HCT116 (cell line): Measurements from ENCODE around the gene CAMSAP1. TPM values are rescaled to one million over a fixed set of nuclear protein-coding genes. Genes with fewer than 3 reads are reported as not detected.

Experiments
- ATAC-seq: fragments of 200-7000 bp; cut with Tn5 transposase; 2 replicates; pipeline ENCODE4 v1.9.1; 2020; ENCODE audit warnings: mild to moderate bottlenecking, moderate library complexity
- BruUV-seq: library from RNA; stranded (reverse); fragments of 400-500 nt; replicated peaks from 2 replicates; lab custom pipeline; 2021; lab: Mats Ljungman, UMichigan
- CTCF ChIA-PET: fragments of 300-600 bp; sonication (Branson Sonifier 250); formaldehyde crosslinking; loops from one replicate; lab custom pipeline; 2021; ENCODE audit warnings: antibody characterized with exemption; lab: Charles Lee
- POLR2A ChIA-PET: fragments of 300-600, 350-600 bp; sonication (Branson Sonifier 250); formaldehyde crosslinking; loops from one replicate; lab custom pipeline; 2021; ENCODE audit warnings: antibody characterized with exemption; lab: Charles Lee
- RAD21 ChIA-PET, 2 experiments: fragments of 300-600 bp; sonication (Branson Sonifier 250); formaldehyde crosslinking; loops; one replicate each; lab custom pipeline; 2023; ENCODE audit warnings: low total read pairs in 2 of 2; ENCODE audit not compliant: uncharacterized antibody in 2 of 2, unreplicated experiment in 2 of 2, low non-redundant PET in 1 of 2; lab: Charles Lee
- DNase-seq: peaks from one replicate; pipeline ENCODE4 v3.0.0-alpha.2; 2010; ENCODE audit warnings: low read depth, low spot score
- H2AFZ ChIP-seq: fragments of 200-600 bp; shearing (Covaris generic), sonication (generic); 2 replicates; pipeline ENCODE4 v1.6.1; 2017; ENCODE audit warnings: low read depth, mixed run types, mixed read lengths, antibody characterized with exemption, low read length; ENCODE audit not compliant: poor library complexity, severe bottlenecking
- H3K27ac ChIP-seq: 2 replicates; pipeline ENCODE4 v1.5.1; 2012; ENCODE audit warnings: low read depth, low read length
- H3K27me3 ChIP-seq: fragments of 200-600 bp; sonication (generic); 2 replicates; pipeline ENCODE4 v1.6.1; 2016; ENCODE audit warnings: mixed run types, low read length, mixed read lengths; ENCODE audit not compliant: insufficient read depth
- H3K36me3 ChIP-seq, 2 experiments: fragments of 200-500 bp in 1 of 2; fragments of 200-600 bp in 1 of 2; sonication (Bioruptor generic) in 1 of 2; sonication (generic) in 1 of 2; 2 replicates each; pipeline versions ENCODE4 v1.5.1 to v1.6.1; 2014 to 2016; ENCODE audit warnings: low read length in 2 of 2, inconsistent platforms in 1 of 2, mixed read lengths in 1 of 2, mixed run types in 1 of 2; ENCODE audit not compliant: insufficient read depth in 2 of 2, control insufficient read depth in 1 of 2
- H3K4me1 ChIP-seq, 2 experiments: fragments of 200-600 bp in 1 of 2; sonication (generic) in 1 of 2; 2 replicates each; pipeline versions ENCODE4 v1.5.1 to v1.6.1; 2012 to 2017; ENCODE audit warnings: low read length in 2 of 2, inconsistent platforms in 1 of 2, mild to moderate bottlenecking in 1 of 2, mixed read lengths in 1 of 2, mixed run types in 1 of 2, moderate library complexity in 1 of 2; ENCODE audit not compliant: insufficient read depth in 2 of 2, control insufficient read depth in 1 of 2
- H3K4me2 ChIP-seq: fragments of 200-600 bp; sonication (generic); 2 replicates; pipeline ENCODE4 v1.6.1; 2017; ENCODE audit warnings: mixed run types, low read length, mixed read lengths
- H3K4me3 ChIP-seq, 2 experiments: fragments of 200-600 bp in 1 of 2; sonication (generic) in 1 of 2; replicated peaks in 1 of 2; 2 replicates each; pipeline ENCODE4 v1.5.1; 2011 to 2016; ENCODE audit warnings: low read length in 2 of 2, control low read depth in 1 of 2, low read depth in 1 of 2, mild to moderate bottlenecking in 1 of 2, mixed read lengths in 1 of 2, mixed run types in 1 of 2
- H3K79me2 ChIP-seq: fragments of 200-600 bp; sonication (generic); 2 replicates; pipeline ENCODE4 v1.6.1; 2017; ENCODE audit warnings: mild to moderate bottlenecking, mixed run types, low read length, moderate library complexity, mixed read lengths; ENCODE audit not compliant: insufficient read depth
- H3K9ac ChIP-seq: fragments of 200-600 bp; sonication (generic); 2 replicates; pipeline ENCODE4 v1.6.1; 2016; ENCODE audit warnings: low read length, mixed read lengths
- H3K9me2 ChIP-seq: fragments of 200-600 bp; sonication (generic), shearing (Covaris generic); 2 replicates; pipeline ENCODE4 v1.6.1; 2017; ENCODE audit warnings: mixed run types, mild to moderate bottlenecking, moderate library complexity; ENCODE audit not compliant: insufficient read depth
- H3K9me3 ChIP-seq, 2 experiments: fragments of 200-500 bp in 1 of 2; fragments of 200-600 bp in 1 of 2; sonication (Bioruptor generic) in 1 of 2; sonication (generic) in 1 of 2; 2 replicates each; pipeline ENCODE4 v1.6.1; 2014 to 2017; ENCODE audit warnings: low read length in 2 of 2, mixed read lengths in 2 of 2, inconsistent platforms in 1 of 2, low read depth in 1 of 2, mild to moderate bottlenecking in 1 of 2, mixed run types in 1 of 2, moderate library complexity in 1 of 2; ENCODE audit not compliant: control insufficient read depth in 1 of 2, insufficient read depth in 1 of 2
- H4K20me1 ChIP-seq: fragments of 200-600 bp; sonication (generic), shearing (Covaris generic); 2 replicates; pipeline ENCODE4 v1.6.1; 2017; ENCODE audit warnings: mixed run types, mild to moderate bottlenecking, moderate library complexity; ENCODE audit not compliant: insufficient read depth
- EZH2phosphoT487 ChIP-seq: fragments of 200-600 bp; IDR thresholded peaks from 2 replicates; pipeline ENCODE4 v1.6.1; 2018; ENCODE audit warnings: antibody characterized with exemption, borderline replicate concordance
- JUND ChIP-seq: IDR thresholded peaks from 2 replicates; pipeline ENCODE4 v1.6.1; 2012
- SP1 ChIP-seq: IDR thresholded peaks from 2 replicates; pipeline ENCODE4 v1.6.1; 2012; ENCODE audit warnings: low read depth
- intact Hi-C: fragments of 100-400 bp; cut with micrococcal nuclease; formaldehyde crosslinking; loops from 2 replicates; pipeline ENCODE4 v1.10.0; 2022
- total RNA-seq: library from RNA; stranded (reverse); gene quantifications from one replicate; pipeline ENCODE4 v1.2.1, GENCODE V29; 2021; ENCODE audit not compliant: unreplicated experiment
- TF ChIP-seq, protein P1 (sequence below): IDR thresholded peaks from 2 replicates; pipeline ENCODE4 v1.6.1; 2012; ENCODE audit warnings: low read depth

The CAMSAP1 gene
- total RNA-seq, 1 experiment from 2014 or later = 33.1 TPM

DNA sequence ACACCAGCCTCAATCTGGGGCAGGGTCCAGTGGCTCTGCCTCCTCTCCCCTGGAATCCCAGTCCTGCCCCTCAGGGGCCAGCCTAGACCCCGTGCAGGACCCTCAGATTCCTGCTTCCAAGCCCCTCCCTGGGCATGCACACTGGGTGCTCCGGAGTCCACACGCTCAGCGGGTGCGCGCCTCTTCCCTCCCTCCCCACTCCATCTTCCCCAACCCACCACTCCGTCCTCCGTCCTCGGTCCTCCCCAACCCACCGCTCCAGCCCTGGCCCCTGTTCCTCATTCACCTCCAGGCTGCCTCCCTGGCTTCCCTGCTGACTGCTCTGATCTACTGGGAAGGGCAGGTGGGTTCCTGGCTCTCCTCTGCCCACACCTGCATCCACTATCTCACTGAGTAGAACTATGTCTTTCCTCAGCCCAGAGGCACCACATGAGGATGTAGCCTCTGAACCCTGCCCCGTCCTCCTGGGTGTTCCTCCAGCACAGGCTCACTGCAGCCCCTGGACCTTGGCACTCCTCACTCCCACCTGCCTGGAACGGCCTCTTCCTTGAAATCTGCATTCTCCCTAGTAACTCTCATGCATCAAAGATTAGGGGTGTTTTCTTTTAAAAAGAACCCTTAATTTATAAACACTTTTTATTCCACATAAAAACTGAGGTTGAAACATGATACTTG, 92.8 kb downstream of the CAMSAP1 start (continued):
- TF ChIP-seq, protein P1, sequence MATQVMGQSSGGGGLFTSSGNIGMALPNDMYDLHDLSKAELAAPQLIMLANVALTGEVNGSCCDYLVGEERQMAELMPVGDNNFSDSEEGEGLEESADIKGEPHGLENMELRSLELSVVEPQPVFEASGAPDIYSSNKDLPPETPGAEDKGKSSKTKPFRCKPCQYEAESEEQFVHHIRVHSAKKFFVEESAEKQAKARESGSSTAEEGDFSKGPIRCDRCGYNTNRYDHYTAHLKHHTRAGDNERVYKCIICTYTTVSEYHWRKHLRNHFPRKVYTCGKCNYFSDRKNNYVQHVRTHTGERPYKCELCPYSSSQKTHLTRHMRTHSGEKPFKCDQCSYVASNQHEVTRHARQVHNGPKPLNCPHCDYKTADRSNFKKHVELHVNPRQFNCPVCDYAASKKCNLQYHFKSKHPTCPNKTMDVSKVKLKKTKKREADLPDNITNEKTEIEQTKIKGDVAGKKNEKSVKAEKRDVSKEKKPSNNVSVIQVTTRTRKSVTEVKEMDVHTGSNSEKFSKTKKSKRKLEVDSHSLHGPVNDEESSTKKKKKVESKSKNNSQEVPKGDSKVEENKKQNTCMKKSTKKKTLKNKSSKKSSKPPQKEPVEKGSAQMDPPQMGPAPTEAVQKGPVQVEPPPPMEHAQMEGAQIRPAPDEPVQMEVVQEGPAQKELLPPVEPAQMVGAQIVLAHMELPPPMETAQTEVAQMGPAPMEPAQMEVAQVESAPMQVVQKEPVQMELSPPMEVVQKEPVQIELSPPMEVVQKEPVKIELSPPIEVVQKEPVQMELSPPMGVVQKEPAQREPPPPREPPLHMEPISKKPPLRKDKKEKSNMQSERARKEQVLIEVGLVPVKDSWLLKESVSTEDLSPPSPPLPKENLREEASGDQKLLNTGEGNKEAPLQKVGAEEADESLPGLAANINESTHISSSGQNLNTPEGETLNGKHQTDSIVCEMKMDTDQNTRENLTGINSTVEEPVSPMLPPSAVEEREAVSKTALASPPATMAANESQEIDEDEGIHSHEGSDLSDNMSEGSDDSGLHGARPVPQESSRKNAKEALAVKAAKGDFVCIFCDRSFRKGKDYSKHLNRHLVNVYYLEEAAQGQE = no peak
- TF ChIP-seq EZH2phosphoT487 = no peak
- TF ChIP-seq JUND = no peak

DNA sequence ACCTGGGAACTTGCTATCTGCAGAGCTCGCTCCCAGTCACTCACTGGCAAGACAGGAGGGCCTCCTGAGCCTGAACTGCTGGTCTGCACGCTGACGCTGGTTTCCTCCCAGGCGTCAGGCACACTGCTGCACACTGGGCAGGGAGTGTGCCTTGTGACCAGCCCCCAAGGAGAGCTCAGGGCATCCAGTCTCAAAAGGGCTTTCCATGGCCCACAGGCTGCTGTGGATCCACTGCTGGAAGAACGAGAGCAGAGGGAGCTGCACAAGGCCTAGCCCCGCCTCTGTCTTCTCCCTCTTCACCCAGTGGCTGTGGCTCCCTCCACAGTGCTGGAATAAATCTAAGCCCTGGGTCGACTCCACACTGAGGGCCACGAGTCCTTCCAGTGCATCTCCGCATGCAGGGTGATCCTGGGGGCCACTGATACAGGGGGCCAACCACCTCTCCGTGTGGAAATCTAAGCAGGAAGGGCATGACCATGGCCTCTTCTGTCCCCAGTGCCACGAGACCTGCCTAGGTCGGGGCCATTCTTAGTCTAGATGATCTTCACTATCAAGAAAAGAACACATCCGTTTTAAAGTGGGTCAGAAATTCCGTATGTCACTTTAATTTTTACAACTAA, 93.6 kb downstream of the CAMSAP1 start:
- no peaks in the 10 kb centered on the region for H3K27me3 ChIP-seq
- BruUV-seq = no TSS peak
- ATAC-seq (no peak), DNase-seq (no peak)
- H2AFZ ChIP-seq = no peak overlapping the region
- no peaks in the 10 kb centered on the region for H3K9me3 ChIP-seq
- H3K27ac ChIP-seq = no peak overlapping the region
- peaks cover 50 to 59% of the 10 kb centered on the region in 2 experiments for H3K36me3 ChIP-seq
- no peak overlapping the region for H3K4me3 ChIP-seq
- H4K20me1 ChIP-seq = no peaks in the 10 kb centered on the region
- ChIA-PET POLR2A (no interaction called here), RAD21 (no interaction called here), CTCF (no interaction called here)
- no peak for TF ChIP-seq SP1
- H3K9me2 ChIP-seq = no peaks in the 10 kb centered on the region
- H3K4me2 ChIP-seq = no peak overlapping the region
- no peaks in the 10 kb centered on the region for H3K79me2 ChIP-seq
- no peaks in the 10 kb centered on the region for H3K4me1 ChIP-seq
- intact Hi-C loops = no loop called here
- H3K9ac ChIP-seq = no peak overlapping the region
